Measurements from ENCODE around the gene CDYL. TPM values are rescaled to one million over a fixed set of nuclear protein-coding genes. Genes with fewer than 3 reads are reported as not detected.

CDYL gene
- total and polyA plus RNA-seq, 9 donors: 9.9 to 71.3 (median 45.1) TPM

- Histone ChIP-seq H3K27ac (no peak overlapping the region), H3K4me1 (ENCODE audit: insufficient read depth) (peaks cover 6% of the 10 kb centered on the region), H3K4me3 (no peak overlapping the region), H3K27me3 (no peaks in the 10 kb centered on the region), H3K9me3 (no peaks in the 10 kb centered on the region), H3K36me3 (no peaks in the 10 kb centered on the region)
- intact Hi-C loops (cut with DNase I): no loop called here
- no peak for DNase-seq
- TF ChIP-seq EP300 (IDR thresholded peaks at IDR 0.05): no peak
- WGBS, 3 donors: 91 to 97% (median 96%) methylated on average over 3 of the region's 3 CpGs
Measured at GRCh38 chr6:4880363-4880762, 104.2 kb downstream of the CDYL start.

DNA sequence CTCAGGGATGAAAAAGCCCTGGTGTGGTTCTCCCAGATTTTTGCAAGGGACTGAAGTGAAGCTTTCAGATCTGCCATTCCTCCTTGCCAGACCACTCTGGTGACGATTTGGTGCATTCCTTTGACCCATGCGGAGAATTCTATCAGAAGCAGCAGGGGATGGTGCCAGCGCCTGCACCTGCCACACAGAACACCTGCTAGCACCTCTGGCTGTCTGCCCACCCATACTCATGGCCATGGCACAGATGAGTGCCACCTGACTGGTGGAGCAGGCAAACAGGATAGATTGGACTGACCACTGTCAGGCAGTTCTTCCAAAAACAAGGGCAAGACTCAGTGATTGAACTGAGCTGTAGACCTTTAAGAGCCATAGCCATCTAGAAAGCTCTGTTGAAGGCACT is 107.1 kb downstream of the CDYL start:
- Histone ChIP-seq H3K4me1 (ENCODE audit: insufficient read depth) (peaks cover 1% of the 10 kb centered on the region), H3K36me3 (no peaks in the 10 kb centered on the region), H3K4me3 (no peak overlapping the region), H3K9me3 (no peaks in the 10 kb centered on the region), H3K27me3 (no peaks in the 10 kb centered on the region), H3K27ac (no peak overlapping the region)
- intact Hi-C loops (cut with DNase I): no loop called here
- DNase-seq: no peak
- WGBS, 3 donors: 88 to 95% (median 89%) methylated on average over 3 of the region's 3 CpGs
- no peak for TF ChIP-seq CTCF (IDR thresholded peaks at IDR 0.05)

GRCh38 chr6:4884646-4885340 is 108.6 kb downstream of the CDYL start:
- Histone ChIP-seq H3K27me3 (no peaks in the 10 kb centered on the region), H3K4me1 (ENCODE audit: insufficient read depth) (peaks cover 1% of the 10 kb centered on the region), H3K27ac (no peak overlapping the region), H3K4me3 (no peak overlapping the region), H3K9me3 (no peaks in the 10 kb centered on the region), H3K36me3 (no peaks in the 10 kb centered on the region)
- intact Hi-C loops (cut with DNase I): no loop called here
- whole genome bisulfite sequencing, 3 donors: 89 to 95% (median 91%) methylated on average over 7 of the region's 7 CpGs
- TF ChIP-seq CTCF (IDR thresholded peaks at IDR 0.05) (no peak), EP300 (IDR thresholded peaks at IDR 0.05) (no peak), POLR2A (IDR thresholded peaks at IDR 0.05) (no peak)
- DNase-seq: no peak

GRCh38 chr6:4885341-4885933 is 109.2 kb downstream of the CDYL start:
- no peak for TF ChIP-seq EP300 (IDR thresholded peaks at IDR 0.05)
- TF ChIP-seq POLR2A (IDR thresholded peaks at IDR 0.05): no peak
- TF ChIP-seq CTCF (IDR thresholded peaks at IDR 0.05): no peak
- Histone ChIP-seq H3K9me3 (no peaks in the 10 kb centered on the region), H3K27me3 (no peaks in the 10 kb centered on the region), H3K4me1 (ENCODE audit: insufficient read depth) (peaks cover 1% of the 10 kb centered on the region), H3K27ac (no peak overlapping the region), H3K36me3 (no peaks in the 10 kb centered on the region), H3K4me3 (no peak overlapping the region)
- intact Hi-C loops (cut with DNase I): no loop called here
- no peak for DNase-seq
- 90 to 94% (median 93%) methylated on average over 4 of the region's 4 CpGs for WGBS, 3 donors

DNA sequence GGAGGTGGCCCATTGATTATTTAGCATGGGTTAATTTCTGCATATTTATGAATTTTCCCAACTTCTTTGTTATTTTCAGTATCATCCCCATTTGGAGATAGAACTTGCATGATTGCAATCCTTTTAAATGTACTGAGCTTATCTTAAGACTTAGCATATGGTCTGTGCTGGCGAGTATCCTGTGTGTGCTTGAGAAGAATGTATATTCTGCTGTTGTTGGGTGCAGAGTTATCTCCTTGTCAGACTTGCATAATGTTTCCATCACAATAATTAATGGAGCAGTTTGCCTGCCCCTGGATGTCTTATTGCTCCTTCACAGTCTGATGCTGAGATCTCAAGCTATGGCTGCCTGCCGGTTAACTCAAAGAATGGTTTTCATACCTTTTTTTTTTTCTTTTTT is 112.6 kb downstream of the CDYL start:
- DNase-seq: no peak
- Histone ChIP-seq H3K9me3 (no peaks in the 10 kb centered on the region), H3K4me1 (ENCODE audit: insufficient read depth) (no peaks in the 10 kb centered on the region), H3K27ac (no peak overlapping the region), H3K4me3 (no peak overlapping the region), H3K27me3 (no peaks in the 10 kb centered on the region), H3K36me3 (no peaks in the 10 kb centered on the region)
- no peak for TF ChIP-seq POLR2A (IDR thresholded peaks at IDR 0.05)
- TF ChIP-seq CTCF (IDR thresholded peaks at IDR 0.05): no peak
- no peak for TF ChIP-seq EP300 (IDR thresholded peaks at IDR 0.05)
- WGBS, 3 donors: 86 to 94% (median 88%) methylated on average over 2 of the region's 2 CpGs
- intact Hi-C loops (cut with DNase I): no loop called here

Measured in ovary (tissue), 9 donors.